KMS-11 (cell line): Measurements from ENCODE around the gene CFAP119.

Experiments used
- H2AFZ ChIP-seq: fragments of 200-600 bp; sonication (generic); 2 replicates; pipeline ENCODE4 v1.6.1; 2016; ENCODE audit warnings: antibody characterized with exemption, mixed run types, low read depth
- H3K27ac ChIP-seq: fragments of 200-600 bp; sonication (generic); 2 replicates; pipeline ENCODE4 v1.6.1; 2016; ENCODE audit warnings: mild to moderate bottlenecking, mixed run types
- H3K27me3 ChIP-seq: fragments of 200-600 bp; sonication (generic); 2 replicates; pipeline ENCODE4 v1.6.1; 2017; ENCODE audit warnings: mild to moderate bottlenecking, low read depth, mixed run types, moderate library complexity; ENCODE audit not compliant: insufficient read depth
- H3K36me3 ChIP-seq: fragments of 200-600 bp; sonication (generic); 2 replicates; pipeline ENCODE4 v1.6.1; 2017; ENCODE audit warnings: mild to moderate bottlenecking, mixed run types; ENCODE audit not compliant: insufficient read depth
- H3K4me1 ChIP-seq: fragments of 200-600 bp; sonication (generic); 2 replicates; pipeline ENCODE4 v1.6.1; 2016; ENCODE audit warnings: mild to moderate bottlenecking, low read depth, mixed run types; ENCODE audit not compliant: poor library complexity, severe bottlenecking
- H3K4me2 ChIP-seq: fragments of 200-600 bp; sonication (generic); 2 replicates; pipeline ENCODE4 v1.7.0; 2016; ENCODE audit warnings: mild to moderate bottlenecking, mixed run types
- H3K4me3 ChIP-seq: fragments of 200-600 bp; sonication (generic); IDR thresholded peaks from 2 replicates; pipeline ENCODE4 v1.6.1; 2017; ENCODE audit warnings: low read depth, low read length, mixed read lengths; ENCODE audit not compliant: insufficient read depth
- H3K79me2 ChIP-seq: fragments of 200-600 bp; sonication (generic); 2 replicates; pipeline ENCODE4 v1.6.1; 2016; ENCODE audit warnings: low read depth, mixed run types; ENCODE audit not compliant: insufficient read depth
- H3K9ac ChIP-seq: fragments of 200-600 bp; sonication (generic); 2 replicates; pipeline ENCODE4 v1.6.1; 2016; ENCODE audit warnings: mild to moderate bottlenecking, mixed run types
- H4K20me1 ChIP-seq: fragments of 200-600 bp; sonication (generic); 2 replicates; pipeline ENCODE4 v1.6.1; 2016; ENCODE audit warnings: mild to moderate bottlenecking, mixed run types; ENCODE audit not compliant: insufficient read depth
- CTCF ChIP-seq: fragments of 200-600 bp; sonication (generic); conservative IDR thresholded peaks from 2 replicates; pipeline ENCODE4 v1.6.1; 2017; ENCODE audit warnings: low read depth, mild to moderate bottlenecking, antibody characterized with exemption, low read length, moderate library complexity, mixed read lengths

Gene CFAP119

GRCh38 chr16:30764086-30764485 is 2.2 kb upstream of the CFAP119 start:
- no peaks in the 10 kb centered on the region for H4K20me1 ChIP-seq
- no peak overlapping the region for H3K9ac ChIP-seq
- H3K27me3 ChIP-seq: no peaks in the 10 kb centered on the region
- H3K79me2 ChIP-seq: peaks cover 19% of the 10 kb centered on the region
- H3K36me3 ChIP-seq: peaks cover 17% of the 10 kb centered on the region
- no peak overlapping the region for H2AFZ ChIP-seq
- 0 out of 2 replicates have a peak overlapping the region, but pooled peaks have one; percentile 95 for H3K4me2 ChIP-seq
- no peak for TF ChIP-seq CTCF
- H3K27ac ChIP-seq: no peak overlapping the region
- H3K4me3 ChIP-seq: no peak overlapping the region
- H3K4me1 ChIP-seq: peaks cover 21% of the 10 kb centered on the region

GRCh38 chr16:30762991-30763725 is 1.3 kb upstream of the CFAP119 start:
- Histone ChIP-seq H3K4me1 (peaks cover 21% of the 10 kb centered on the region), H3K9ac (peak overlapping the region; percentile 54; the same call in 1 of the 2 replicates), H3K4me3 (no peak overlapping the region), H3K4me2 (peak overlapping the region; percentile 95), H3K27ac (peak overlapping the region; percentile 34; the same call in 1 of the 2 replicates), H4K20me1 (no peaks in the 10 kb centered on the region), H3K27me3 (no peaks in the 10 kb centered on the region), H2AFZ (no peak overlapping the region), H3K36me3 (peaks cover 11% of the 10 kb centered on the region), H3K79me2 (peaks cover 19% of the 10 kb centered on the region)
- TF ChIP-seq CTCF: no peak

GRCh38 chr16:30761427-30761927 is 385 bp downstream of the CFAP119 start:
- Histone ChIP-seq H2AFZ (peak overlapping the region; percentile 94), H3K4me1 (peaks cover 21% of the 10 kb centered on the region), H4K20me1 (no peaks in the 10 kb centered on the region), H3K27me3 (no peaks in the 10 kb centered on the region), H3K27ac (peak overlapping the region; percentile 15; the same call in 1 of the 2 replicates), H3K9ac (peak overlapping the region; percentile 54; the same call in 1 of the 2 replicates), H3K4me3 (no peak overlapping the region), H3K4me2 (peak overlapping the region; percentile 97), H3K36me3 (peaks cover 11% of the 10 kb centered on the region; the same call in 1 of the 2 replicates), H3K79me2 (peaks cover 19% of the 10 kb centered on the region)
- TF ChIP-seq CTCF: no peak

GRCh38 chr16:30760577-30761426 is 1.1 kb downstream of the CFAP119 start:
- Histone ChIP-seq H3K79me2 (peaks cover 19% of the 10 kb centered on the region), H3K27ac (no peak overlapping the region), H3K36me3 (peaks cover 11% of the 10 kb centered on the region; the same call in 1 of the 2 replicates), H3K4me1 (peaks cover 21% of the 10 kb centered on the region), H4K20me1 (no peaks in the 10 kb centered on the region), H3K9ac (peak overlapping the region; percentile 54; the same call in 1 of the 2 replicates), H3K27me3 (no peaks in the 10 kb centered on the region), H2AFZ (peak overlapping the region; percentile 94), H3K4me3 (no peak overlapping the region), H3K4me2 (peak overlapping the region; percentile 97)
- TF ChIP-seq CTCF: no peak
